ENCODE results near the gene GLUL. TPM values are rescaled to one million over a fixed set of nuclear protein-coding genes. Genes with fewer than 3 reads are reported as not detected.

The GLUL gene
- total RNA-seq, 3 donors from 2014 or later (not counting 1 experiment from before 2014, with no cell fraction given) = 128 to 420 (median 134) TPM

GRCh38 chr1:182392050-182393028 lies 749 bp upstream of the GLUL start:
- Mint-ChIP-seq H3K9me3 (no peaks in the 10 kb centered on the region), H3K27ac (peak overlapping the region; percentile 59 to 97), H3K27me3 (ENCODE audit: low read depth in 2 of 2) (peaks cover 0 to 3% of the 10 kb centered on the region in 2 donors), H3K36me3 (peaks cover 7% of the 10 kb centered on the region), H3K4me3 (peak overlapping the region; percentile 99), H3K4me1 (peaks cover 40 to 45% of the 10 kb centered on the region in 2 donors)
- peak overlapping the region; percentile 72 for H3K4me3 ChIP-seq (ENCODE audit: low read length)
- H3K4me1 ChIP-seq (ENCODE audit: control insufficient read depth, insufficient read depth, low read length) = peaks cover 22% of the 10 kb centered on the region
- H3K27ac ChIP-seq (ENCODE audit: low read length) = peak overlapping the region; percentile 62
- peak; percentile 33 to 43 for DNase-seq
- peak in 2 of 3 donors; percentile 11 to 12 for ATAC-seq
- H3K27me3 ChIP-seq (ENCODE audit: control insufficient read depth, insufficient read depth, low read length) = no peaks in the 10 kb centered on the region
- intact Hi-C loops (cut with micrococcal nuclease) = no loop called here
- 16% methylated on average over 46 of the region's 47 CpGs for WGBS (ENCODE audit: insufficient coverage)
- TF ChIP-seq CTCF (IDR thresholded peaks at IDR 0.05) = no peak
- no peaks in the 10 kb centered on the region for H3K9me3 ChIP-seq (ENCODE audit: control insufficient read depth, insufficient read depth, low read length)
- peaks cover 13% of the 10 kb centered on the region for H3K36me3 ChIP-seq (ENCODE audit: control insufficient read depth, insufficient read depth, low read length)

- Histone ChIP-seq H3K4me3 (ENCODE audit: low read length) (peak overlapping the region; percentile 72), H3K27me3 (ENCODE audit: control insufficient read depth, insufficient read depth, low read length) (no peaks in the 10 kb centered on the region), H3K27ac (ENCODE audit: low read length) (peak overlapping the region; percentile 51), H3K4me1 (ENCODE audit: control insufficient read depth, insufficient read depth, low read length) (peaks cover 18% of the 10 kb centered on the region), H3K36me3 (ENCODE audit: control insufficient read depth, insufficient read depth, low read length) (peaks cover 26% of the 10 kb centered on the region), H3K9me3 (ENCODE audit: control insufficient read depth, insufficient read depth, low read length) (no peaks in the 10 kb centered on the region)
- Mint-ChIP-seq H3K9me3 (no peaks in the 10 kb centered on the region), H3K4me1 (peaks cover 34 to 38% of the 10 kb centered on the region in 2 donors), H3K4me3 (peak overlapping the region; percentile 99), H3K27me3 (ENCODE audit: low read depth in 2 of 2) (no peaks in the 10 kb centered on the region), H3K27ac (peak overlapping the region; percentile 86 to 97), H3K36me3 (peaks cover 16% of the 10 kb centered on the region)
- WGBS (ENCODE audit: insufficient coverage) = under 1% methylated on average over 35 of the region's 35 CpGs
- ATAC-seq = no peak
- DNase-seq = no peak
- intact Hi-C loops (cut with micrococcal nuclease) = no loop called here
- no peak for TF ChIP-seq CTCF (IDR thresholded peaks at IDR 0.05)
Observed at GRCh38 chr1:182391028-182391361, 595 bp downstream of the GLUL start.

GRCh38 chr1:182389619-182390047 lies 2.0 kb downstream of the GLUL start:
- no peak overlapping the region for H3K27ac ChIP-seq (ENCODE audit: low read length)
- 6% methylated on average over 13 of the region's 13 CpGs for WGBS (ENCODE audit: insufficient coverage)
- H3K4me1 ChIP-seq (ENCODE audit: control insufficient read depth, insufficient read depth, low read length) = peaks cover 18% of the 10 kb centered on the region
- H3K36me3 Mint-ChIP-seq = peaks cover 25% of the 10 kb centered on the region
- H3K27ac Mint-ChIP-seq = peak overlapping the region; percentile 86 to 97
- peak overlapping the region; percentile 99 for H3K4me3 Mint-ChIP-seq
- H3K9me3 ChIP-seq (ENCODE audit: control insufficient read depth, insufficient read depth, low read length) = no peaks in the 10 kb centered on the region
- no peaks in the 10 kb centered on the region for H3K27me3 Mint-ChIP-seq (ENCODE audit: low read depth in 2 of 2)
- H3K4me1 Mint-ChIP-seq = peaks cover 34 to 38% of the 10 kb centered on the region in 2 donors
- H3K9me3 Mint-ChIP-seq = no peaks in the 10 kb centered on the region
- DNase-seq (peak in 1 of 2 donors; percentile 20), ATAC-seq (no peak)
- no peaks in the 10 kb centered on the region for H3K27me3 ChIP-seq (ENCODE audit: control insufficient read depth, insufficient read depth, low read length)
- peak overlapping the region; percentile 72 for H3K4me3 ChIP-seq (ENCODE audit: low read length)
- intact Hi-C loops (cut with micrococcal nuclease) = no loop called here
- peaks cover 35% of the 10 kb centered on the region for H3K36me3 ChIP-seq (ENCODE audit: control insufficient read depth, insufficient read depth, low read length)
- no peak for TF ChIP-seq CTCF (IDR thresholded peaks at IDR 0.05)

Measured in natural killer cell (primary cell).